Measurements from ENCODE around the gene BCKDHB.
"Not testable (repeated sequence)": the region's sequence is repeated elsewhere in the genome, so short reads cannot be mapped to it uniquely, and the experiment has no call there.

Gene BCKDHB

DNA sequence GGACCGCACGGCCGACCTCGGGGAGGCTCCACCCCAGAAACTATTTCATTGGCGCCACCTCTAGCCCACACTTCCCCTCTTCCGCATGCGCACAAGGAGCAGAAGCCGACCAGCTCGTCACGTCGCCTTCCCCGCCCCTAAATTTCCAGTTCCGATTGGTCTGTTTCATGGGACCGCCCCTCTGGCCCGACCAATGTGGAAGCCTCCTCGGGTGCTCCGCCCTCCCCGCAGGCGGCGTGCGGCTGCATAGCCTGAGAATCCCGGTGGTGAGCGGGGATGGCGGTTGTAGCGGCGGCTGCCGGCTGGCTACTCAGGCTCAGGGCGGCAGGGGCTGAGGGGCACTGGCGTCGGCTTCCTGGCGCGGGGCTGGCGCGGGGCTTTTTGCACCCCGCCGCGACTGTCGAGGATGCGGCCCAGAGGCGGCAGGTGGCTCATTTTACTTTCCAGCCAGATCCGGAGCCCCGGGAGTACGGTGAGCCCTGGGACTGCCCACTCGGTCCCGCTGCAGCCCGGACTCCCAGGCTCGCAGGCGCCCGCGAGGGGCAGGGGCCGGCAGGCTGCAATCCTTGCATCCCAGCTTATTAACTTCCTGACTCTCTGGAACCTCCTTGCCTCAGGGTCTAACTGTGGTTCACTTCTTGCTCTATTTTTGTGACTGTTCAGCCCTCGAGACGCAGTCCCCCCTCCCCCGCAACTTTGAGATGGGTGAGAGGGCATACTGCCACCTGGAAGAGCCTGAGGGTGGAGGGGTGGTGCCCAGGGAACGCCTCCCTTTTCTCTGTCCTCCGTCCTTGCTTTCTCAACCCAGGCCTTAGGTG, at the start of gene BCKDHB:
TSS of gene BCKDHB (plus strand) at position 254 of the 818 bp plus-strand sequence. CDS start at position 277, 23 bp downstream.
- peak; percentile 93 for DNase-seq (ENCODE audit: low read depth)
- H3K4me3 ChIP-seq (ENCODE audit: low read depth, low read length): peak within 1 kb of the TSS; percentile 83

DNA sequence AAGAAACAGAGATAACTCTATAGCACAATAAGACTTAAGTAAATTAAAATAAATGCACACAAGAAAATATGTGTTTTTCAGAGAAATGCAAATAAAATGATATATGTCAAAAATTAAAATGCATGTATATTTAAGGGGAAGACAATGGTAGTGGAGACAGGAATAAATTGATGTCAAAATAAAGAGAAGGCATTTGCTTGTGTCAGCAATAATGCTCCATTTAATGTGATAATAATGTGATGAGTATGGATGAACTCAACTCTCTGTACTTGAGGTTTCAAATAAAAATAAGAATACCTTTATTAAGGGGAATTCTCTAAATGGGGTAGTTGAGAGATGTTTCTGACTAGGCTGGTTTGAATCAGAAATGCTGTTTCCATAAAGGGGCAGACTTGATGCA, 45.7 kb upstream of the BCKDHB start:
- DNase-seq (ENCODE audit: low read depth): no peak
- no peak overlapping the region for H3K4me3 ChIP-seq (ENCODE audit: low read depth, low read length)

DNA sequence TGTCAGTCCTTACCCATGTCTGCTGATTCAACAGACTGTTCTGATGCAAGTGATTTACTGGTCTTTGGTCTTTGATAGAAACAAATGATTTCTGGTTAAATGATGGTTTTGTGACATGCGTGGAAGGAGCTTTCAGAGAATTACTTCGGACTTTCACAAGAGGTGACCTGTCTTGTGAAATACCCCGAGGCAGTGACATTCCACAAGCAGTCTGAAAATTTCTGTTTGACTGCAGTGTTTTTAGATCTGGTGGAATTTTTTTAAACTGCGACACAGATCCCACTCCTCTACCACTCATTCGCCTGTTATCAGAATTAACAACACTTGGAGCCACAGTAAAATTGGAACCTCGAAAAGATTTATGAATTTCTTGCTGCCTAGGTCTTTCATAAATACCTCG, 38.3 kb upstream of the BCKDHB start:
- not testable (repeated sequence) for DNase-seq (ENCODE audit: low read depth)

DNA sequence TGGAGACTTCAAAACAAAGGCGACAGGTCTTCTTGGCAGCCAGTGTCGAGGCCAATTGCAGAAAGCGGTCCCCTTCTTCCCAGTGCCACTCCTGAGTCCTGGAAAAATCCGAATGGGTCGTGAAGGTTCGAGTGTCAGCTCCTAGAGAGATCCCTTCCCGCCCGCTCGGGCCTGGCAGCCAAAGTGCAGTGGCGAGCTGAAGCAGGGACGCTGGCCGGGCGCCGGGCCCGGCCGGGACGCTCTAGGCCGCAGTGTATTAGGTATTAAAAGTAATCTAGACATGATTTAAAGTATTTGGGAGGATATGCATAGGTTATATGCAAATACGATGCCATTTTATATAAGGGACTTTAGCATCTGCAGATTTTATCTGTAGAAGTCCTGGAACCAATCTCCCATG, 36.0 kb upstream of the BCKDHB start:
- not testable (repeated sequence) for DNase-seq (ENCODE audit: low read depth); H3K4me3 ChIP-seq (ENCODE audit: low read depth, low read length)

More for the DNA sequence above, 38.3 kb upstream of the BCKDHB start:
- not testable (repeated sequence) for H3K4me3 ChIP-seq (ENCODE audit: low read depth, low read length)

DNA sequence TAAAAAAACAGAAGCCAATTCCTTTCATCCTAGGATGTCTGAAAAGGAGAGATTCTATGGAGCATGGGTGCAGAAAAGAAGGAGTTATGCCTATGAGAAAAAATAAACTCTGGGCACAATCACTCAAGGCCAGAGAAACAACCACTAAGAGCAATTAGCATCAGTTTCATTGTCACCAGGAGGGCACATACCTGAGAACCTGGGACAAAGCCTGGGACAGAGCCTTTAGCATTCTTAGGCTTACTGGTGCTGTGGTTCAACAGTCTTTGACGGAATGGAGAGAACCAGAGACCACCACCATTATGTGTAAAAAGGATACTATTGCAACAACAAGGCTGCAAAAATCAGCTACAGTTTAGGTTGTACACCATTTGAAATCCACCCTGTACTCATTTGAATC, 29.4 kb upstream of the BCKDHB start:
- no peak for DNase-seq (ENCODE audit: low read depth)
- H3K4me3 ChIP-seq (ENCODE audit: low read depth, low read length): no peak overlapping the region

DNA sequence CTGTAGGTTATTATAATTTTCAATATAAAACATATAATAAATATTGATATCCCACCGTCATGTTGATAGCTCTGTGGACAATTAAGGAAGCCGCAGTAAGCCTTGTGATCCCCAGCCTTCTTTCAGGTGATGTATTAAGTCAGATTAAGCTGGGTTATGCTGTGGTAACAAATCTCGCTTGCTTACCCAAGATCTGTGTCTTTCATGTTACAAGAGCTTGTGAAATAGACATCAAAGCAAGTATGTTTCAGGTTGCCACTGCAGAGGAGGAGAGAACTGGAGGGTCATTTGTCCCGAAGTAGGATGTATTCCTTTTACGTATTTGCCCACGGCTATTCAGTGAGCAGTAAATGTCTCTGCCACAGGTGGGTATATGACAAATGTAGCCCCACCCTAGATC, 17.8 kb upstream of the BCKDHB start:
- H3K4me3 ChIP-seq (ENCODE audit: low read depth, low read length): no peak overlapping the region
- no peak for DNase-seq (ENCODE audit: low read depth)

DNA sequence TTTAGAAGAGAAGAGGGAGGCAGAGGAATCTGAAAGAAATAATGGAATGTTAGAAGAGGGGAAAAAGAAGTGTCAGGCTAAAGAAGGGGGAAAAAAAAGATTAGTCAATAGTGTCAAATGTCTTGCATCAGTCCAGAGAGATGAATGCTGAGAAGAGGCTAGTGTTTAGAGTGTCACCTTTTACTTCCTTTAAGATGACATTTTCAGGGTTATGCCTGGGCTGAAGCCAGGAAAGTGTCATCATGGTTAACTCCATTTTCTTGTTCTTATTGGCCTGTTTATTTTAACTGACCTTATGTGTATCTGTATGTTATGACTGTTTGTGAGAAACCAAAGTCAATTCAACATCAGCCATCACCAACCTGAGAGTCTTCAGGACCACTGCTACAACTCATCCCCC, 15.0 kb upstream of the BCKDHB start:
- H3K4me3 ChIP-seq (ENCODE audit: low read depth, low read length): no peak overlapping the region
- no peak for DNase-seq (ENCODE audit: low read depth)

DNA sequence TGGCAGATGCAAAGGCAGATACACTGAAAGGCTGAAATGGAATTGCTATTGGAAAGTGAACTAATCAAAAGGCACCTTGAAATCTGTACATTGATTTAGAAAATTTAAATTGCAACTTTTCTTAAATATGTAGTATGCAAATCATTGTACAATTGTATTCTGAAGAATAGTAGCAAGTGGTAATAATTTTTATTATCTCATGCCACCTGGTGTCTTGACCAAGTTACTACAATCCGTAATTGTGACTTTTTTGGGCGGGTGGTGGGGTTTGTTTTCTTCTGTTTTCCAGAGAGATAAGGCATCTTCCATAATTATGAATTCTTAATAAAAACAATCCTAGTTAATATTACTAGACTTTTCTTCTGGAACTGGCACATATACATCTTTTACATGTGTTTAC, 12.5 kb upstream of the BCKDHB start:
- no peak for DNase-seq (ENCODE audit: low read depth)

DNA sequence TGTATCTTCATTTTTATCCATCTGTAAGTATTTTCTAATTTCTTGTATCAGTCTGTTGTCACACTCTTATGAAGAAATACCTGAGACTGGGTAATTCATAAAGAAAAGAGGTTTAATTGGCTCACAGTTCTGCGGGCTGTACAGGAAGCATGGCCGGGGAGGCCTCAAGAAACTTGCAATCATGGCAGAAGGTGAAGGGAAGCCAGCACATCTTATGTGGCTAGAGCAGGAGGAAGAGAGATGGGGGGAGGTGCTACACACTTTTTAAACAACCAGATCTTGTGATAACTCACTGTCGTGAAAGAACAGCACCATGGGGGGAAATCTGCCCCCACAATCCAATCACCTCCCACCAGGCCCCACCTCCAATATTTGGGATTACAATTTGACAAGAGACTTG, 10.9 kb upstream of the BCKDHB start:
- no peak for DNase-seq (ENCODE audit: low read depth)
- no peak overlapping the region for H3K4me3 ChIP-seq (ENCODE audit: low read depth, low read length)

More for the DNA sequence above, 12.5 kb upstream of the BCKDHB start:
- no peak overlapping the region for H3K4me3 ChIP-seq (ENCODE audit: low read depth, low read length)

DNA sequence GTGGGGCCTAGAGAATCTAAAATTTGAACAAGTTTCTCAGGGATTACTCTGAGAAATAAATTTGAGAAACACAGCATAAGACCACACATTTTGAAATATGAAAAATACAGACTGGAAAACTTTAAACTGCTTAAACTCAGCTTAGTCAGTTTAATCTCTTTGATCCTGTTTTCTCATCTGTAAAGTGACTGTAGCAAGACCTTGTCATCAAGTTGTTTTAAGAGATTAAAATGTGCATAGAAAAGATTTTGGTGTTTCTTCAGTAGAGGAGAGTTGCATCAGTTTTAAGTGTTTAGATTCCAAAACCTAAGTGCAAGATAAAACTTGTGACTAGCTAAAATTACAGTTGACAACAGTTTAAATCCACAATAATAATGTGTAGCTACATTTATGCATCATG, 8.1 kb upstream of the BCKDHB start:
- no peak overlapping the region for H3K4me3 ChIP-seq (ENCODE audit: low read depth, low read length)
- no peak for DNase-seq (ENCODE audit: low read depth)

DNA sequence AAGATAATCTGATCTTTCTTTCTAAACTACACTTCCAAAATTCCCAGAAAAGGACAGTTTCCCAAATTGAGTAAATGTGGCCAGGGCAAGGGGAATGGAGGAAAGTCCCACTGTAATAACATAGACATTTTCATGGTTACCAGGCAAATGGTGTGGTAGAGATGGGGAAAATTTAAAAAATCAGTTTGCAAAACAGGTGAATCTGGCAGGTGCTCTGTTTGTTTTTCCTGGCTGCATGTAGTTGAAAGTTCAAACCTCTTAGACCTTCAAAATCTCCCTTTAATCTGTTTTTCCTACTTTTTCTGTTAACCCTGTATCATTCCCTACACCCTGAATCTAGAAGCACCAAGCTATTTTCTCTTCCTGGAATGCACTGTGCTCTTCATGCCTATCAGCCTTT, 2.0 kb upstream of the BCKDHB start:
- H3K4me3 ChIP-seq (ENCODE audit: low read depth, low read length): no peak overlapping the region
- DNase-seq (ENCODE audit: low read depth): no peak

DNA sequence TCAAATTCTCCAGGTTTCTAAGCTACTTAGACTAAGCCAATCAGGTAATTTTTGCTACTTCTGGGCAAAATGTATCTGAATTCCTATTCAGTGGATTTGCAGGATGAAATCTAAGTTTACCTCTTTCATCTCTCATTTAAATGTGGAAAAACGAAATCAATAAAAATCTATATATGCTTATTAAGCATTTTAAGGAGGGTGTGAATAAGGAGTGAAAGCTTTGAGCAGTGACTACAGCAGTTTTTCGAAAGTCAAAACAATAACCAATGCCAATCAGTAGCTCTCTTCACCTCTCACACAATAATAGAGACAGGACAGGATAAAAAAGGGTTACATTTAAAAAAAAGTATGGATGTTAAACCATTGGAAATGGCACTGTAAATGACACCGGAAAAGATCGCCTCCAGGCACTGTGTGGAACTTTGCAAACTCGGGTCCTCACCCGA, 476 bp upstream of the BCKDHB start:
- peak overlapping the region; percentile 83 for H3K4me3 ChIP-seq (ENCODE audit: low read depth, low read length)
- DNase-seq (ENCODE audit: low read depth): no peak

DNA sequence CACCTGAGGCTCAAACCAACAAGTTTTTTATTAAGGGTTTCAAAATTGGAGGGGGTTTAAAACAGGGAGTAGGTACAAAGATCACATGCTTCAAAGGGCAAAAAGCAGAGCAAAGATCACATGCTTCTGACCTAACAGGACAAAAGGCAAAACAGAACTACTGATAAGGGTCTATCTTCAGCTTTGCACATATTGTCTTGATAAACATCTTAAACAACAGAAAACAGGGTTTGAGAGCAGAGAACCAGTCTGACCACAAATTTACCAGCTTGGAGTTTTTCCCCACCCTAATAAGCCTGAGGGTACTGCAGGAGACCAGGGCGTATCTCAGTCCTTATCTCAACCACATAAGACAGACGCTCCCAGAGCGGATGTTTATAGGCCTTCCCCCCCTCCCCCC, 16.1 kb downstream of the BCKDHB start:
- H3K4me3 ChIP-seq (ENCODE audit: low read depth, low read length); DNase-seq (ENCODE audit: low read depth): not testable (repeated sequence)

DNA sequence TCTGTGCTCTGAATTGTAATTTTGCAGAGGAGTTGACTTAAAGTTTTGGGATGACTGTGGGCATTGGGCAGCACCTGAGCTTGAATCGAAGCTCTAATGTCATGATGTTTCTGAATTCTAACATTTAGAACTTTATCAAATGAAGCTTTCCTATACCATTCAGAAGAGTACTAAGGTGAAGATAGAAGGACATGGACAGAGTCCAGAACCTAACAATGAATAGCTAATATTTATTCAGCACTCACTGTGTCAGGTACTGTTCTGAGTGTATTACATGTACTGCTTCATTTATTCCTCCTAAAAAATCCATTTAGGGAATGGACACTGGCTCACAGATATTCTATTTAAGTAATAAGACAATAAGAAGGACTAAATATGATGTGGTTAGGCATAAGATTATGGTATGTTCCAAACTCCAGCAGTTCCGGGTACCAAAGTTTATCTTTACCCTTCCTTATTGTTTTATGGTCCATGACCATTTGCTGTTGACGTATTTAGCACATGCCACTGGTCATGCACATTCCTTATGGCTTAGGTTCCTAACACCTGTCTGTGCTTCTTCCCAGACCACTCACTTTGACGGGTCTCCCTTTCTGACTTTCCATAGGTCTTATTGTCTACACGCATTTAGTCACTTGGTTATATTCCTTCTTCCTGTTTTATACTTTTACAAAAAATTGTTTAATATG, 20.3 kb downstream of the BCKDHB start:
- peak; percentile 47 for DNase-seq (ENCODE audit: low read depth)
- no peak overlapping the region for H3K4me3 ChIP-seq (ENCODE audit: low read depth, low read length)

DNA sequence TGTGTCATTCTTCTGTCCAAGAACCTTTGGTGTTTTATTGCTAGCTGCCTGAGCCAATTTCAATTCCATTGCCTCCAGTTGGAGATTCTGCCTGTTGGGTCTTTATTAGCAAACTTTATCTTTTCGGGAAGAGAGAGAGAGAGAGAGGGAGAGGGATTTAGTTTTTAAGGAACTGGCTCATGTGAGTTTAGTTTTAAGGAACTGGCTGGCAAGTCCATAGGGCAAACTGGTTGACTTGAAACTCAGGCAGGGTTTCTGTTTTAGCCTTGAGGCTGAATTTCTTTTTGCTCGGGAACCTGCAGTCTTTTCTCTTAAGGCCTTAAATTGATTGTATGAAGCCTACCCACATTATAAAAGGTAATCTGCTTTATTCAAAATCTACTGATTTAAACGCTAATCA, 23.0 kb downstream of the BCKDHB start:
- no peak overlapping the region for H3K4me3 ChIP-seq (ENCODE audit: low read depth, low read length)
- no peak for DNase-seq (ENCODE audit: low read depth)

DNA sequence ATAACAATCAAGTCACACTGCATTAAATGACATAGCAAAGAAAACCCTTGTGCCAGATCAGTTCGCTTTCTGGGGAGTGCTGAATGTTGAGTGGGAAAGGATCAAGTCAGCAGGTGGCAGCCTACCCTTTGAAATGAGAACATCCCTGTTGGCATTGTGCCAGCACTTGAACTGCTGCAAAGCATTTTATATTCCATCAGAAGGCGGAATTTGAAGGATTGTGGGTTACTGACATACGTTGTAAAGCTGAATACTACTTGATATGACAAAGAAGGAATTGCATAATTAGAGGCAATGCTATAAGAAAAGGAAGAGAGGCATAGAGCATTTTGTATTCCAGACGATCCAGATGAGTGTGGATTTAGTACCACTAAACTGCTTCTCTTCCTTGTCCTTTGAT, 26.5 kb downstream of the BCKDHB start:
- no peak overlapping the region for H3K4me3 ChIP-seq (ENCODE audit: low read depth, low read length)
- DNase-seq (ENCODE audit: low read depth): peak; percentile 52

DNA sequence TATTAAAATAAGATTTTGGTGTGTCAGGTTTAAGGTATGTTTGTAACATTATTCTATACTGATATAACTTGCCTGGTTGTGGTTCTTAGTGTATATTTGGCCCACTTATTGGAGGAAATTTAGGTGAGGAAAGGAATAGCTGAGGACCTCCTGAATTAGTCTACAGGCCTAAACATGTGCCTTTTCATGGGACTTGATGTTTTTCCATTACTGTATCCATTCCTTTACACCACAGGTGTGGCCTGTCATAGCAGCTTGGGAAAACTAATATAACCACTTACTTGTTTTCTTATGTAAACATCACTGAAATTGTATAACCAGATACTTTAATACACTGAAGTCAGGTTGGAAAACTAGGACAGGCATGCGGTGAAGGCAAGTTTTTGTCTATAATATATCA, 27.6 kb downstream of the BCKDHB start:
- no peak for DNase-seq (ENCODE audit: low read depth)
- no peak overlapping the region for H3K4me3 ChIP-seq (ENCODE audit: low read depth, low read length)

DNA sequence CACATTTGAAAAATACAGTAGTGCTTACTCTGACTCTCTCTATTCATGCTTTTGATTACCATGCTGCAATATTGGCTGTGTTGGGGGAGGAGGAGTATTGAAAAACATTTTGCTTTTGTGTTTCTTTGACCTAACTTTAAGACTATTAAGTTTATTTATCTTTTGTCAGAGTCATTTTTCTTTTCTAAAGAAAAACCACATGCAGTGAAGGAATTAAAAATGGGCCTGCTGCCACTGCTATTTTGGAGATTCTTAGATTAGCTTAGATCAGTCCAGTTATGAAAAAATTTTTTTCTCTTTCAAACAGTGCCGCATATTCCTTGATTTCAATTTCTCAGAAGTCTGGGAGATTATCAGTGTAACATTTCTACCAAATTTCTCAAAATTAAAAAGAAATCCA, 36.1 kb downstream of the BCKDHB start:
- H3K4me3 ChIP-seq (ENCODE audit: low read depth, low read length): no peak overlapping the region
- DNase-seq (ENCODE audit: low read depth): no peak

DNA sequence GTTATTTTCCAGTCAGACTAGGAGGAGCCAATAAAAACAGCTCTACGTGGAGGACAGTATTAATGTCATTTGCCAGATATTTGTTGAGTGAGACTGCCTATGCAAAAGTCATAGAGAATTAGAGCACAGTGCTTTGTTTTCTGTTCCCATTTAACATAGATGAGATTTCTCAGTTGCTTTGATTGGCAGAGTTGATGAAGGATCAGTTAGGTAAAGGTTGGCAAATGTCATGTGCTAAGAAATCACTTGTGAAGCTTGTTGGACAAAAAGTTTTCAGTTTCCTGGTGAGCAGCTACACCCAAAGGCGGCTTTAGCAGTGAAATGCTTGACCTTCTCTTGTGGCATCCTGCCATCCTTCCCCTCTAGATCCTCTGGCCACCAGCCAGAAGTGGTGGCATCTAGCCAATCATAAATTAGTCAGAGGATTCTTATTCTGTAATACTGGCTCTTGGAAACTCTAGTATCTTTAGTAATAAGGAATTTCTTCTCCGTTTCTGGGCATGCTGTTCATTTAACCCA, 37.0 kb downstream of the BCKDHB start:
- DNase-seq (ENCODE audit: low read depth): peak; percentile 90
- no peak overlapping the region for H3K4me3 ChIP-seq (ENCODE audit: low read depth, low read length)

DNA sequence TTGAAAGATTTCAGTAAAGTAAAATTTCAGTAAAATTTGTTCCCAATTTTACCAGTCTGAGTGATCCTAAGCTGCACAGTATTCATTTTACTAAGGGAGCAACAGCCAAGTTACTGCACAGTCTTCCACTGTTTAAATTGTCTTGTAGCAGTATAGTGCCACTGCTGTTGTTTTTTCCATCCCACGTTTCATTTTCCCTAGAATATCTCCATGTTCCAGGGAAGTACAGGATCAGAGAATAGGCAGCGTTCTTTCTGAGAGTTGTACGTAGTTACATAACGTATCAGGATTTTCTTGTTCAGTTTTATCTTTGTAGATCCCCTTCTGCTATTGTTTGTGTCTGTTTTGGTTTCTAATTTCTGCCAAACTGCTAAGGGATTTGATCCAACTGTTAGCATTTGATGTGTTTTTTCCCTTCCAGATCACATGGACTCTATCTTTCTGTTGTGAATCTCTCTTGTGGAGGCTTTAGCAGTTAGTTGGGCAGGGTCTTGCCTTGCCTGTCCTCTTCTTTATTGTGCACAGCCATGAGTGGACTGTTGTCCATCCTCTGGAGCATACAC, 38.4 kb downstream of the BCKDHB start:
- no peak for DNase-seq (ENCODE audit: low read depth)
- H3K4me3 ChIP-seq (ENCODE audit: low read depth, low read length): no peak overlapping the region

All from skeletal muscle cell (primary cell).